NOMO-1 (cell line): Measurements from ENCODE around the gene ATP2B1.
A peak's percentile ranks its signal among the peaks of the same experiment; 100 is the strongest.

Experiments used
- DNase-seq, 2 experiments: peaks; one replicate each; lab custom pipeline; 2025; ENCODE audit not compliant: unreplicated experiment in 2 of 2; lab: John Stamatoyannopoulos, UW

The ATP2B1 gene

DNA sequence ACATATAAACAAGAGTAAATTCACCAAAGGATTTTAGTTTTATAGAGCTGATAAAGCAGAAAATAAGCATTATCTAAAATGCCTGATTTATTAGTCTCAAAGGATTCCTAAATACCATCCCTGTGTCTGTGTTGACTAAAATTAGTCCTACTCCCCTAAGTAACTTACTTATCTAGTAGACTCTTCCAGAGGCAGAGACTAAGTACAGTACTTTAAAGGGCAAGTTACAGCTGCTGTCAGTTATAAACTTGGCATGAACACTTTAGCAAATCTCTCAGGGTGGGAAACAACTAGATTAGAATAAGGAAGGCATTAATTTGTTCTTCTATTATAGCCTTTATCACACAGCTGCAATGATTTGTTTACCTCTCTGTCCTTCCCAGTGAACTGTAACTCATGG is 46.0 kb downstream of the ATP2B1 start:
- no peak for DNase-seq

DNA sequence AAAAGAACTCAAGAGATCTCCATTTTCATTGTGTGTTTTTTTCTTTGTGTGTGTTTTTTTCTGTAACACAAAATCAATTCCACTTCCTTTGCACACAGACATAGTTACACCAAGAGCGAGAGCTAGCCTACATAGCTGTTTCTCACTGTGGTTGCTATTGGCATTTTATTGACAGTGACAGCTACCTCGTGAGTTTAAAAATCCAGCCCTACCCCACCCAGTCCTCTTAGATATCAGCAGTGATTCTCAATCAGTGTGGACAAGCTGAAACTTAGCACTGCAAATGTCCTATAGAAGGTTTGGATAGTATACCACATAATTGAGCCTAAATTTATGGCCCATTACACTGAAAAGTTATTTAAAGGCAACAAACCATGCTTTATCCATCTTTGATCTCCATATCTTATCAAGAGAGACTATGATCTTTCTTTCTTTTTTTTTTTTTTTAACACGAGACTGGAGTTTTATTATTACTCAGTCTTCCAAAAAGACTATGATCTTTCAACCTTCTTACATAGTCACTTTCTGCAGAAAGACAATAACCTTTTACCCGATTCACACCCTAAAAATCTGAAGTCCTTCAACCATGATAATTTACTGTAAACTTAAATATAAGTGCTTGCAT is 46.8 kb downstream of the ATP2B1 start:
- no peak for DNase-seq

DNA sequence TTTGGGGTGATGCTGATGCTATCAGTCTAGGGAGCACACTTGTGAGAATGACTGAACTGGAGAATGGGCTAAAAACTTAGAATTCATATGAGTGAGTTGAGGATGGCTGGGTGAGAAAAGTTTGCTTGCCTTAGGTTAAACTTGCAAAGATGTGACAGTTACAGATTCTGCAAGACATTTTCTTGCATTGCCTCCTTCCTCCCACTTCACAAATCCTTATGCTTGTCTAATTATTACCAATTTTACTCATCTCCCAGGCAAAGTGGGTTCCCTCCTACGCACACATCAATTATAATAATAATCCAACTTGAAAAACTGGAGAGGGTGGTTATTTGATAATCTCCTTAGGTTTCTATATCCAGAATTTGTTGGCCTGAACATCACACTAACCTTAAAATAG is 50.9 kb downstream of the ATP2B1 start:
- DNase-seq: no peak

DNA sequence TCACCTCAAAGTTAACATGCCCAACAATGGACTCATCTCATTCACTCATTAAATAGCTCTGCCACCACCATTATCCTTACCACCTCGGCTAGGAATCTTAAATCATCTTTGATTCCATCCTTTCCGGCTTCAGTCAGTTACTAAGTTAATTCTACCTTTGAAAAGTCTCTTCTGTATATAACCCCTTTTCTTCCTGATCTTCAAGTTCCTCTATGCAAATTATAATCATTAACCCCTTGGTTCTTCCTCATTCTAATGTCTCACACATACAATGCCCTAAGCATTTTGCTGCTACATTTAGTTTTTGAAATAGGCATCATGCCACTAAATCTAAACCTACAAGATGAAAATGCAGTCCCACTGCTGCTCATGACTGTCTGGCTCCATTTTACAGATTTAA is 51.6 kb downstream of the ATP2B1 start:
- peak; percentile 18 to 76 for DNase-seq

DNA sequence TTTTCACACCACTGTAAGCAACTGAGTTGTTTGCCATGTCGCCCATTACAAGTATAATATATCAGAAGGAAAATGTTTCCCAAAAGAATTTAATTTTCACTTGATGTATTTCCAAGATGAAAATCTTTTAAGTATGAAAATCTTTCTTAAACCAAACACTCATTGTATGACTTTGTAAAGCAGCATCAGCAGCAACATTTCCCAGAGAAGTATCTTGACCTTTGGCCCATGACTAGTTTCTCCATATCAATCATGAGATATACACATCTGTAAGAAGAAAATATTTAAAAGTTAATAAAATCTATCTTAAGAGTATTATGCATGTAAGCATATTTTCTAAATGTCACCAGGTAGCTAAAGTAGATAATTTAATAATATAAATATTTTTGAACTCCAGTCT is 52.8 kb downstream of the ATP2B1 start:
- no peak for DNase-seq

DNA sequence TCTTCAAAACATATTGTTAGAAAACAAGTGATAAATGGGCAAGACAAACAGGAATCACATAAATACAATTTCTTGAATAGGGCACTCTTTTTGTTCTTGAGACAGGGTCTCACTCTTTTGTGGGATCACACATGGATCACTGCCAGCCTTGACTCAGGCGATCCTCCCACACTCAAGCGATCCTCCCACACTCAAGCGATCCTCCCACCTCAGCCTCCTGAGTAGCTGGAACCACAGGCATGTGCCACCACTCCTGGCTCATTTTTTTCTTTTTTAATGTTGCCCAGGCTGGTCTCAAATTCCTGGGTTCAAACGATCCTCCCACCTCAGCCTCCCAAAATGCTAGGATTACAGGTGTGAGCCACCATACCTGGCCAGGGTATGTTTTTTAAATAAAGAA is 57.4 kb downstream of the ATP2B1 start:
- no peak for DNase-seq

DNA sequence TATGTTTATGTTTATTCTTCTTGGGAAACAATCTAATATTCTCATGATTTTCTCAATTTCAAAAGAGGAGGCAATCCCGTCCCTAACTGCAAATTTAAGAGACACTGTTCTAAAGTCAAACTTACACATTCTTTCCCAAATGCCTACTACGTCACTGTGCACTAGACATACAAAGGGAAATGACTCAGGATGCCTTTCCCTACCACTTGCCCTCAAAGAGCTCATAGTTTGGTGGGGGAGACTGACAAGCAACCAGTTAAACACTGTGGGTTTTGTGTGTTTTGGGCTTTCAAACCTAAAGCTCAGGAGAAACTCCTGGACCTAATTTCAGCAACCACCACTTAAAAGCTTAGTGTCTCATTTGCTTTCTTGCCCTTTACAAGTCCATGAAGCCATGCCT is 58.4 kb downstream of the ATP2B1 start:
- no peak for DNase-seq

DNA sequence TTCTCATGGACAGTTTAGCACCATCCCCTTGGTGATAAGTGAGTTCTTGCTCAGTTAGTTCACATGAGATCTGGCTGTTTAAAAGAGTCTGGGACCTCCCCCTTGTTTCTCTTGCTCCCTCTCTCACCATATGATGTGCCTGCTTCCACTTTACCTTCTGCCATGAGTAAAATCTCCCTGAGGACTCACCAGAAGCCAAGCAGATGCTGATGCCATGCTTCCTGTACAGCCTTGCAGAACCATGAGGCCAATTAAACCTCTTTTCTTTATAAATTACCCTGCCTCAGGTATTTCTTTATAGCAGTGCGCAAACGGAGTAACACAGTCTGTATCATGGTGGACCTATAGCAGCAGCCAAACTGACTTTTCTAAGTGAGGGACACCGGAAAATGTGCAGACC is 58.8 kb downstream of the ATP2B1 start:
- no peak for DNase-seq

DNA sequence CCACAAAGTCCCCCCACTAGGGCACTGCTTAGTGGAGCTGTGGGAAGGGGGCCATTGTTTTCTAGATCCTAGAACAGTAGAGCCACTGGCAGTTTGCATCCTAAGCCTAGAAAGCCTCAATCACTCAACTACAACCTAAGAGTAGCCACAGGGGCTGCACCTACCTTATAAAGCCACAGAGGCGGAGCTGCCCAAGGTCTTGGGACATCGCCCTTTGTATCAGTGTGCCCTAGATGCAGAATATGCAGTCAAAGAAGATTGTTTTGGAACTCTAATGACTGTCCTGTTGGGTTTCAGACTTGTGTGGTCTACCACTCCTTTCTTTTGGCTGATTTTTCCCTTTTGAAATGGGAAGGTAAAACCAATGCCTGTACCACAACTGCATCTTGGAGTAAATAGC is 59.5 kb downstream of the ATP2B1 start:
- no peak for DNase-seq

DNA sequence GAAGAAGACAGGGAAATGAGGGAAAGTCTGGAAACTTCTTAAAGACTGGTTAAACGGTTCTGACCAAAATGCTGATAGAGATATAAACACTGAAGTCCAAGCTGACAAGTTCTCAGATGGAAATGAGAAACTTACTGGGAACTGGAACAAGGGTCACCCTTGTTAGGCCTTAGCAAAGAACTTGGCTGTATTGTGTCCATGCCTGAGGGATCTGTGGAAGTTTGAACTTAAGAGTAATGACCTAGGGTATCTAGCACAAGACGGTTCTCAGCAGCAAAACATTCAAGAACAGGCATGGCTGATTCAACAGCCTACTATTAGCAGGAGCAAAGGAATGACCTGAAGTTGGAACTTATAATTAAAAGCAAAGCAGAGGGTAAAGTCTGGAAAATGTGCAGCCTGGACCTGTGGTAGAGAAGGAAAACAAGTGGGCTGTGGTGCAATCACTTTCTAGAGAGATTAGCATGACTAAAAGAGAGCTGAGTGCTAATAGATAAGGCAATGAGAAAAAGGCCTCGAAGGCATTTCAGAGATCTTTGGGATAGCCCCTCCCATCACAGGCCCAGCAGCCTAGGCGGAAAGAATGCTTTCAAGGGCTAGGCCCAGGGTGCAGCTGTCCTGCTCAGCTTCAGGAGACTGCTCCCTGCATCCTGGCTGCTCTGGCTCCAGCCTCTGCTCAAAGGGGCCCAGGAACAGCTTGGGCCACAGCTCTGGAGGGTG is 60.3 kb downstream of the ATP2B1 start:
- DNase-seq: no peak

DNA sequence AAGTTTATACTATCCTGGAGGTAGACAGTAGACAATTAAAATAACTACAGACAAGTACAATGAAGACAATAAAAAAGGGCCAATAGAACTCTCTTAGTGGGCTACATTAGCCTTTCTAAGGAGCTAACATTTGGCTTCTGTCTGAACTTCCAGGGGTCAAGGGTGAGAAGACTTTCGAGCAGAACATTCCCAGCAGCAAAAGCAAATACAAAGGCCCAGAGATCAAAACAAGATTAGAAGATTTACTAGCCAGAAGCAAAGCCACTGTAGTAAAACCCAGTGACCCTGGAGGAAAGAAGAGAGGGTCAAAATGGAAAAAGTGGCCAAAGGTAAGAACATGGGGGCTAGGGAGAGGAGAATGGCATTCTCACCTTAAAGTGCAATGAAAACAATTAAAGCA is 63.2 kb downstream of the ATP2B1 start:
- DNase-seq: no peak

DNA sequence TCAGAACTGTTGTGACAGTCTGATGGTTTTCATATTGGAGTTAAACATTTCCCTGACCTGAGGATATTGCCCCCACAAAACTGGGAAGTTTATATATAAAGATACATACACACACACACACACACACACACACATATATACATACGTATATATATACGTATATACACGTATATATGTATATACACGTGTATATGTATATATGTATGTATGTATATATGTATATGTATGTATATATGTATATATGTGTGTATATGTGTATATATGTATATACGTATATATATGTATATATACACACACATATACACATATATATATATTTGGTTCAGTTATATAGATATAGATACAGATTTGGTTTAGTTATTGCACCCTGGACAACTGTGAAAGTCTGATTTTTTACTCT is 65.7 kb downstream of the ATP2B1 start:
- no peak for DNase-seq

DNA sequence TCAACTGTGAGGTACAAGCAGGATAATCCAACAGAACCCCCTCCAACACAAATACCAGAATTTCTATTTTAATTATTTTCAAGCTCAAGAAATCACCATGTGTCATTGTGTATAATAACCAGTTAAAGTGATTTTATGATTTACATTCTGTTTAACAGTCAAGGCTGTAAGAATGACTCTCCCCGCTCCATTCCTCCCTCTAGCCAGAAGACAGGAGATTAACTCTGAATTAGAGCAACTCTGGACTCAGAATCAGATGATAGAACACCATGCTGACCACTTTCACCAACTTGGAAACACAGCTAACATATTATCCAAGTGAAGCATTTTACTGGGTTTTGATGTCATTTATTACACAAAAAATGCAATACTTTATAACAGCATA is 71.9 kb downstream of the ATP2B1 start:
- no peak for DNase-seq

DNA sequence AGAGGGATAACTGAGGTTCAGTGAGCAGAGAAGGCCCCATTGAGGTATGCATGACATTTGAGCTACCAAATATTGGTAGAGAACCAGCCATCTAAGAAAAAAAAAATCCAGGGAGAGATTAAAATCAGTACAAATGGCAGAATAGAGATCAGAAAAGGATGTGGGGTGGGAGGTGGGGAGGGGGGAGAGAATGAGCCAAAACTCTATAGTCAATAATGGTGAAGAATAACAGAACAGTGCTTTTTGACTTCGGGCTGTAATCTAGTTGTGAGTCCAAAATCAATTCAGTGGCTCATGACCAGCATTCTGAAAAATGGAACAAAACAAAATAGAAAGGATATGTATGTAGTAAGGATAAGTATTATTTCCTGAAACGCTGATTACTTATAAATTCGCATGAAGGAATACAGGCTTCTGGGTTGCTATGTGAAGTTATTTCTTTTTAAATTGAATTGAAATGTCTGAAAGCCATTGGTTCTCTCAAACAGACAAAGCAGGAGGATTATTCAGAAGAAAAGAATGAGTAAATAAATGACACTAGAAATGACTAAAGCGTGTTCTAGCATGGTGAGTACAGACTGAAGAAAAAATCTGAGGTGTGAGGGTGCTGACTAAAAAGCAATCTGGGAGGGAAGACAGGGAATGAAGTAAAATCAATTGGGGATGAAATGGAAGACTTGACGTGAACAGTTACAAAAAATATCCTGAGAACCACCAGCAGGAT is 72.4 kb downstream of the ATP2B1 start:
- DNase-seq: no peak

DNA sequence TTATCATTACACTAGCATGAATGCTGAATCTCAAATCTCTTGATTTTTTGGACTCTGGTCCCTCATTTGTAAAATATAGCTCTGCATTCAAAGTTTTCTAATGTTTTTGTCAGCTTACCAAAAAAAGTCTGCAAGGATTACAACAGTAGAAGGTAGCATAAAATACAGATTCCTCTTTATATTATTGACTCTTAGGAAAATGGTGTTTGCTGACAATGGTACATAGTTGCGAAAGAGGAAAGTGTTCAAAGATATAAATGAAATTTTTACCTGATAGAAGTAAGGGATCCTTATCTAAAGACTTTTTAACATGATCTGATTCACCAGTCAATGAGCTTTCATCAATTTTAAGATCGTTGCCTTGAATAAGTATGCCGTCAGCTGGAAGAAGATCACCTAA is 74.1 kb downstream of the ATP2B1 start:
- no peak for DNase-seq

DNA sequence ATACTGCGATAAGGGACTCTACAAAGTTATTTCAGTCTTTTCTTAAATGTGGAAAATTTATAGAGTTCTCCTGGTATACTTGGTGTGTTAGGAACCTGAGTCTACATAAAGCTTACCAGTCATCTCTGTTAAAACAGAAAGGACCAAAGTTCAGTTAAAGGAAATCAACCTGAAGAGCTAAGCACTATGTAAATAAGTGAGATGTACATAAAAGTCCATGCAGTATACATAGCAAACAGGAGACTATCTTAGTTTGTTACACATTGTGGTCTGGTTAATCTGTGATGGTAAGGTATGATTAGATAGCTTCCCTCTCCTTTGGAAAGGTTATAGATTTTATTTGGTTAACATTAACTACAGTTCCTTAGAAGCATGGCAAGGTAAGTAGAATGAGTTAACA is 75.9 kb downstream of the ATP2B1 start:
- no peak for DNase-seq

DNA sequence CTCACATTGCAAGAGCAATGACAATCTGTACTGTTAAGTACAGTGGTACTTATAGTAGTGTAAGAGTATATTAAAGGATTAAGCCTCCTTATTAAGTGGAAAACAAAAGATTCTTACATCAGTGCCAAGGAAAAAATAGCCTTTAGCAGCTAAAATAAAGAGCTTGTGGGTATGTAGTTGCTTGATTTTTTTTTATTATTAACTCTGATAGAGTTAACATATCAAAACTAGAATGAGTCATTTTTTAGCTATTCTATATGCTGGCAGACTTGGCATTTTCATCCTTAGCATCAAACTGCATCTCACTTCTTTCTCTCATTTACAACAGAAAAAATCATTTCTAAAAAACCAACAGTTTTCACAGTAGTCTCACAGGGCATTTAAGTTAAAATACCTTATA is 86.5 kb downstream of the ATP2B1 start:
- DNase-seq: no peak

DNA sequence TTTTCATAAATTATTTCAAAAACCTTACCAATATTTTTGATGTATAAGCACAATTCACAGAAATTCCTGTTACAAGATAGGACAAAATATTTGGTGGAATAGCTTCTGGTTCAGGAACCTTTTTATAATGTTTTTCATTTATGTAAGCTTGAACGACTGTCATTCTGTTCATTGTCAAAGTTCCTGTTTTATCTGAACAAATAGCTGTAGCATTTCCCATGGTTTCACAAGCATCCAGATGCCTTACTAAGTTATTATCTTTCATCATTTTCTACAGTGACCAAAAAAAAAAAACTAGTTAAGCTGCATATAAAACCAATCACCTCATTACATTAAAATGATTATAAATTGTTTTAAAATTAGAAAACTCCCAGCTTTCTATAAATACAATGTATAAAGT is 87.1 kb downstream of the ATP2B1 start:
- DNase-seq: peak in 1 of 2 experiments; percentile 63

DNA sequence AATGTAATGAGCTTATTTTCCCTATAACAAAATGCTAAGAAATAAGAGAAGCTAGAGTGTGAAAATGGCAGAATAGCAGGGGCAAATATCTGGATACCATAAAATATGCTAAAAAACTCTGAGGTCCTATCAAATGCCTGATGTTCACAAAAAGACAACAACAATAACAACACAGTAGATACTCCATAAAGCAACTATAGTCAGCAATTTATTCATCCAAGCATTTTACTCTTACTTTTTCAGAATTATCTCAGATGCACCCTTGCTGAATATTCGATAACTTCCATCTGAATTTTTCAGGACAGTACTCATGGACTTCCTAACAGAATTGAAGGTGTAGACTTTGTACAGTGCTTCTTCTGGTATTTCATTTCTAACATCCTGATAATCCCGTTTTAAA is 88.9 kb downstream of the ATP2B1 start:
- DNase-seq: no peak

DNA sequence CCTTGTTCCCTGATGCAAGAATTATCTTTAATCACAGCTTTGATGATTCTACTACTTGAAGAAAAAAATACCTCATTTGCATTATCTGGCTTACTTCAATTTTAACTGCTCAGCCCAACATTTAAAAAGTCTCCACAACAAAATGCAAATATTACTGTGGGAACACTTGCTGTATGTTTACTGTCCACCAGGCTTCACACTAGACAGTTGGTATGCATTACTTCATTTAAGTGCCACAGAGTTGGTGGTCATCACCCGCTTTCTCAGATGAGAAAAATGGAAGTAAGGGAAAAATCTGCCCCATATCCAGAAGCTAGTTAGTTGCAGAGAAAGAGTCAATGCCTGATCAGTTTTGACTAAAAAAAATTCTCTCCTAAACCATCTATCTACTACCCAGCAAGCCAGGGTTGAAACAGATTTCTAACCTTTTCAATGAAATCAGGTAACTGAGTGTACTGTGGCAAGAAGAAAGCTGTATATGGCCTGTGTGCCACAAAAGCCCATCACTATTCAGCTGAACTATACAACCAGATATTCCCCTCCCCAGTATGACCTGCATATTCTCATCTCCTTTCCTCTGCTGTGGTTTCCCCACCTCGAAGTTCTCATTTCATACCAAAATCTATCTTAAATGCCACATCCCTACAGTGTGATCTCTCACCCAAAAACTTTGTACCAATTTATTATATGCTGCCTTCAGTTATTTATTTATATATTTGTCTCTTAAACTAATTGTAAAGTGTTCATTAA is 90.3 kb downstream of the ATP2B1 start:
- no peak for DNase-seq

DNA sequence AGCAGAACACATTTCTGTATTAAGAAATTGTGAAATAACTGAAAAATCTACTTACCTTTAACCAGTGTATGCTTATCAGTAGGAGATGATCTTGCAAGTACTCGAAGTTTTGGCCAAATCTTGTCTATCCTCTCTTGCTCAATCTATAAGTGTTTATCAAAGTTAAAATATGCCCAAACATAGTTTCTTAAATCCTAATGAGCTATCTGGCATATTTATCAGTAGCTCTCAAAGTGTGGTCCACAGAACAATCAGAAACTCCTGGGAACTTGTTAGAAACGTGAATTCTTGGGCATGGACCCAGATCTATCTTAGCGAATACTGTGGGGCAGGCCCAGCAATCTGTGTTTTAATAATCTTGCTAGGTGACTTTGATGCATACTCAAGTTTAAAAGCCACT is 98.3 kb downstream of the ATP2B1 start:
- DNase-seq: no peak

DNA sequence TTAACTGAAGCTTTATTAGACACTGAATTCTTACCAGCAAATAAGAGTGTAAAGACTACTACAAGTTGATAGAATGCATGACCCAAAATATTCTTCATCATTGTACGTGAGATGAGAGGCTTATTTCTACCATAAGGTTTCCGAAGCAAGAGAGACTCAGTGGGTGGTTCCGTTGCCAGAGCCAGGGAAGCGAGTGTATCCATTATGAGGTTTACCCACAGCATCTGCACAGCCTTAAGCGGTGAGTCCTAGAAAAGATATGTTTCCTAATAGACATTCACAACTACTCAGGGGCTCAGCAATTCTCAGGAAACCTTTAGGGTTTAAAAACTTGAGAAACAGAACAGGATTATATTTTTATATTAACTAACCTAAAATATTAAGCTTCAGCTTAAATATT is 105.0 kb downstream of the ATP2B1 start:
- no peak for DNase-seq
